Measurements from ENCODE around the gene AIFM2. TPM values are rescaled to one million over a fixed set of nuclear protein-coding genes. Genes with fewer than 3 reads are reported as not detected.

Gene AIFM2
- total RNA-seq, 1 experiment from 2014 or later = 16.6 TPM

DNA sequence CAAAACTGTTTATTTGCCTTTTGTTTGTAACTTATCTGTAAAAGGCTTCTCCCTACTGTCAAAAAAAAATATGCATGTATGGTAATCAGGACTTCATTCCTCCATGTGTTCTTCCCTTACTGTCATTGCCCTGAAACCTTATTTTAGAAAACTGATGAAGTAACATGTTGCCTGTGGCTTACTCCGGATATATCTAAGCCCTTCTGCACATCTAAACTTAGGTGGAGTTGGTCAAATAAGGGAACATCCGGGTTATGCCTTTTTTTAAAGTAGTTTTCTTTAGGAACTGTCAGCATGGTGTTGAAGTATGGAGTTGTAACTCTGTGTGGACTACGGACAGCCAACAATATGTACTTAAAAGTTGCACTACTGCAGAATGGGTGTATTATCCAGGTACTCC, 31.5 kb upstream of the AIFM2 start:
- CTCF ChIA-PET = no interaction called here
- no peak overlapping the region for H3K27ac ChIP-seq (ENCODE audit: low read length)

DNA sequence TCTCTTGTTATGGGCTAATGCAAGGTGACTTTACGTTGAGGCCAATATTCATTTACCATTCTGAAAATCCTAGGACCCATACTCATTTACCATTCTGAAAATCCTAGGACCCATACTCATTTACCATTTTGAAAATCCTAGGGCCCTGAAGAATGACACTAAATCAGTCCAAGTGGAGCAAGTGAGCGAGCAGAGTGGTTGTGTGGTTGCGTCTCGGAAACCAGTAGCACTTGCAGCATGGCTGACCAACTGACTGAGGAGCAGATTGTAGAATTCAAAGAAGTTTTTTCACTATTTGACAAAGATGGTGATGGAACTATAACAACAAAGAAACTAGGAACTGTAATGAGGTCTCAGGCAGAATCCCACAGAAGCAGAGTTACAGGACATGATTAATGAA, 30.8 kb upstream of the AIFM2 start:
- no peak for ATAC-seq
- DNase-seq (ENCODE audit: low read depth, low spot score) = no peak
- intact Hi-C loops (cut with micrococcal nuclease; ENCODE audit: unreplicated experiment) (no loop called here), in situ Hi-C loops (cut with HindIII; ENCODE audit: low pct_unique_long_range_greater_than_20kb, low sequenced_read_pairs) (no loop called here)
- Histone ChIP-seq H3K27me3 (ENCODE audit: control insufficient read depth, insufficient read depth, low read length) (no peaks in the 10 kb centered on the region), H3K9me3 (ENCODE audit: control insufficient read depth, insufficient read depth, low read depth, low read length) (no peaks in the 10 kb centered on the region), H3K36me3 (ENCODE audit: control insufficient read depth, insufficient read depth, low read length) (peaks cover 23% of the 10 kb centered on the region), H3K27ac (ENCODE audit: low read length) (no peak overlapping the region), H3K4me1 (ENCODE audit: control insufficient read depth, insufficient read depth, low read length) (peaks cover 17% of the 10 kb centered on the region), H3K4me3 (ENCODE audit: low read depth in 2 of 2, low read length in 2 of 2) (no peak overlapping the region)
- BruUV-seq (replicated peaks) = no TSS peak
- TF ChIP-seq, protein P1, sequence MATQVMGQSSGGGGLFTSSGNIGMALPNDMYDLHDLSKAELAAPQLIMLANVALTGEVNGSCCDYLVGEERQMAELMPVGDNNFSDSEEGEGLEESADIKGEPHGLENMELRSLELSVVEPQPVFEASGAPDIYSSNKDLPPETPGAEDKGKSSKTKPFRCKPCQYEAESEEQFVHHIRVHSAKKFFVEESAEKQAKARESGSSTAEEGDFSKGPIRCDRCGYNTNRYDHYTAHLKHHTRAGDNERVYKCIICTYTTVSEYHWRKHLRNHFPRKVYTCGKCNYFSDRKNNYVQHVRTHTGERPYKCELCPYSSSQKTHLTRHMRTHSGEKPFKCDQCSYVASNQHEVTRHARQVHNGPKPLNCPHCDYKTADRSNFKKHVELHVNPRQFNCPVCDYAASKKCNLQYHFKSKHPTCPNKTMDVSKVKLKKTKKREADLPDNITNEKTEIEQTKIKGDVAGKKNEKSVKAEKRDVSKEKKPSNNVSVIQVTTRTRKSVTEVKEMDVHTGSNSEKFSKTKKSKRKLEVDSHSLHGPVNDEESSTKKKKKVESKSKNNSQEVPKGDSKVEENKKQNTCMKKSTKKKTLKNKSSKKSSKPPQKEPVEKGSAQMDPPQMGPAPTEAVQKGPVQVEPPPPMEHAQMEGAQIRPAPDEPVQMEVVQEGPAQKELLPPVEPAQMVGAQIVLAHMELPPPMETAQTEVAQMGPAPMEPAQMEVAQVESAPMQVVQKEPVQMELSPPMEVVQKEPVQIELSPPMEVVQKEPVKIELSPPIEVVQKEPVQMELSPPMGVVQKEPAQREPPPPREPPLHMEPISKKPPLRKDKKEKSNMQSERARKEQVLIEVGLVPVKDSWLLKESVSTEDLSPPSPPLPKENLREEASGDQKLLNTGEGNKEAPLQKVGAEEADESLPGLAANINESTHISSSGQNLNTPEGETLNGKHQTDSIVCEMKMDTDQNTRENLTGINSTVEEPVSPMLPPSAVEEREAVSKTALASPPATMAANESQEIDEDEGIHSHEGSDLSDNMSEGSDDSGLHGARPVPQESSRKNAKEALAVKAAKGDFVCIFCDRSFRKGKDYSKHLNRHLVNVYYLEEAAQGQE (IDR thresholded peaks at IDR 0.05; ENCODE audit: insufficient read depth in 1 of 2, low read depth in 2 of 2, low read length in 1 of 2) = no peak
- TF ChIP-seq SIN3A (IDR thresholded peaks at IDR 0.05; ENCODE audit: borderline replicate concordance, insufficient read depth, low read depth, low read length) (no peak), POLR2AphosphoS5 (IDR thresholded peaks at IDR 0.05; ENCODE audit: low read depth, low read length) (no peak), TCF7L2 (IDR thresholded peaks at IDR 0.05; ENCODE audit: low read depth, low read length) (no peak)
- TF ChIP-seq, protein P2, sequence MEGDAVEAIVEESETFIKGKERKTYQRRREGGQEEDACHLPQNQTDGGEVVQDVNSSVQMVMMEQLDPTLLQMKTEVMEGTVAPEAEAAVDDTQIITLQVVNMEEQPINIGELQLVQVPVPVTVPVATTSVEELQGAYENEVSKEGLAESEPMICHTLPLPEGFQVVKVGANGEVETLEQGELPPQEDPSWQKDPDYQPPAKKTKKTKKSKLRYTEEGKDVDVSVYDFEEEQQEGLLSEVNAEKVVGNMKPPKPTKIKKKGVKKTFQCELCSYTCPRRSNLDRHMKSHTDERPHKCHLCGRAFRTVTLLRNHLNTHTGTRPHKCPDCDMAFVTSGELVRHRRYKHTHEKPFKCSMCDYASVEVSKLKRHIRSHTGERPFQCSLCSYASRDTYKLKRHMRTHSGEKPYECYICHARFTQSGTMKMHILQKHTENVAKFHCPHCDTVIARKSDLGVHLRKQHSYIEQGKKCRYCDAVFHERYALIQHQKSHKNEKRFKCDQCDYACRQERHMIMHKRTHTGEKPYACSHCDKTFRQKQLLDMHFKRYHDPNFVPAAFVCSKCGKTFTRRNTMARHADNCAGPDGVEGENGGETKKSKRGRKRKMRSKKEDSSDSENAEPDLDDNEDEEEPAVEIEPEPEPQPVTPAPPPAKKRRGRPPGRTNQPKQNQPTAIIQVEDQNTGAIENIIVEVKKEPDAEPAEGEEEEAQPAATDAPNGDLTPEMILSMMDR (IDR thresholded peaks at IDR 0.05) = no peak
- ChIA-PET POLR2A (no interaction called here), CTCF (no interaction called here)

More for the DNA sequence above, 31.5 kb upstream of the AIFM2 start:
- TF ChIP-seq POLR2AphosphoS5 (IDR thresholded peaks at IDR 0.05; ENCODE audit: low read depth, low read length) (no peak), TCF7L2 (IDR thresholded peaks at IDR 0.05; ENCODE audit: low read depth, low read length) (no peak), SIN3A (IDR thresholded peaks at IDR 0.05; ENCODE audit: borderline replicate concordance, insufficient read depth, low read depth, low read length) (no peak)
- TF ChIP-seq, protein P1 (IDR thresholded peaks at IDR 0.05; ENCODE audit: insufficient read depth in 1 of 2, low read depth in 2 of 2, low read length in 1 of 2) = no peak
- TF ChIP-seq, protein P2 (IDR thresholded peaks at IDR 0.05) = no peak
- DNase-seq (ENCODE audit: low read depth, low spot score) (no peak), ATAC-seq (no peak)
- in situ Hi-C loops (cut with HindIII; ENCODE audit: low pct_unique_long_range_greater_than_20kb, low sequenced_read_pairs) (no loop called here), intact Hi-C loops (cut with micrococcal nuclease; ENCODE audit: unreplicated experiment) (no loop called here)
- no peak overlapping the region for H3K4me3 ChIP-seq (ENCODE audit: low read depth in 2 of 2, low read length in 2 of 2)
- H3K4me1 ChIP-seq (ENCODE audit: control insufficient read depth, insufficient read depth, low read length) = peaks cover 24% of the 10 kb centered on the region
- H3K9me3 ChIP-seq (ENCODE audit: control insufficient read depth, insufficient read depth, low read depth, low read length) = no peaks in the 10 kb centered on the region
- BruUV-seq (replicated peaks) = no TSS peak
- peaks cover 17% of the 10 kb centered on the region for H3K36me3 ChIP-seq (ENCODE audit: control insufficient read depth, insufficient read depth, low read length)
- POLR2A ChIA-PET = no interaction called here
- H3K27me3 ChIP-seq (ENCODE audit: control insufficient read depth, insufficient read depth, low read length) = no peaks in the 10 kb centered on the region

All from Panc1 (cell line).